GM10266 (cell line): ENCODE results near the gene ETFA.

Experiments
- DNase-seq: peaks from one replicate; pipeline ENCODE4 v3.0.0; 2012; ENCODE audit errors: extremely low spot score
- CTCF ChIP-seq: IDR thresholded peaks from 2 replicates; pipeline ENCODE4 v1.5.1; 2012; ENCODE audit warnings: mild to moderate bottlenecking, low read depth; ENCODE audit not compliant: control insufficient read depth, insufficient read depth; ENCODE audit errors: missing control alignments

Gene ETFA

GRCh38 chr15:76191539-76192244 lies 119.6 kb downstream of the ETFA start:
- no peak for TF ChIP-seq CTCF

DNA sequence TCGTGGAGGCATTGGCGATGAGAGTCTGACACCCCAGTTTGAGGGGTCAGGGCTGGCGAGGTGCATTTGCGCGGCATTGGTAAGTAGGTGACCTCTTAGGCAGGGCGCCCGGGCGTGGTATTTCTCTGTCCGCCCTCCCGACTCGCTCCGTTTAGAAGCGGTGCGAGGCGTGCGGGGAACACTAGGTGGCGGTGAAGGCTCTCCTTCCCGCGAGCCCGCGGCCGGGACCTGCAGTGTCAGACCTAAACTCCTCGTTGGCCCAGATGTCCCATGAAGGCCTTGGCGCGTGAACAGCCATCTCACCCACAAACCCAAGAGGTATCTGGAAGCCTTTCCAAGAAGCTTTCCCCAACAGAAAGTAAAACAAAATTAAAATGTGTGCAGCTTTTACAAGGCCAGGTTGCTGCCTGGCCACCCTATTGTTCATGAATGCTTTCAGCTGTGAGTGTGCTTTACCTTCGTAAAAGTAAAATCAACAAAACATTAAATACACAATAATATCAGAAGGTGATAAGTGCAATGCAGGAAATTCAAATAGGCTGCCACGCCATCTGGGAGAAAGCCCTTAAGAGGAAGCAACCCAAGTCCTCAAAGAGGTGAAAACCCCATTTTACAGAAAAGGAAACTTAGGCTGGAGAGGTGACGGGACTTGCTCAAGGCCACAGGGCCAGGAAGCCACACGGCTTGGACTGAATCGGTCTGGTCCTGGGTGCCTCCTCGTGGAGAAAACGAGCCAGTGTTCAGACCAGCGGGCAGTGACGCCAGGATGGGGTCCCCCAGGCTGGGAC lies 120.3 kb downstream of the ETFA start:
- peak; percentile 95 for TF ChIP-seq CTCF

More at GRCh38 chr15:76191539-76192244, 119.6 kb downstream of the ETFA start:
- no peak for DNase-seq

GRCh38 chr15:76190070-76190564 lies 121.2 kb downstream of the ETFA start:
- no peak for TF ChIP-seq CTCF
- no peak for DNase-seq

More for the DNA sequence above, 120.3 kb downstream of the ETFA start:
- peak; percentile 94 for DNase-seq

DNA sequence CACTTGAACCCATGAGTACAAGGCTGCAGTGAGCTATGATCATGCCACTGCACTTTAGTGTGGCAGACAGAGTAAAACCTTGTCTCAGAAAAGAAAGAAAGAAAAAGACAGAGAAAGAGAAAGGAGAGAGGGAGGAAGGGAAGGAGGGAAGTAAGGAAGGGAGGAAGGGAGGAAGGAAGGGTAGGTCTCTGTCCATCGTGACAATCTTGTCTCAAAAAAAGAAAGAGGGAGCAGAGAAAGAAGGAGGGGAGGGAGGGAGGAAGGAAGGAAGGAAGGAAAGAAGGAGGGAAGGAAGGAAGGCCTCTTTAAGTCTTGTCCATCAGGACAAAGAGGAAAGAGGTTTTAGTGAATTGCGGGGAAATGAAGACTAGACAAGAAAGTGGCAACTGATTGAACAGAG lies 122.2 kb downstream of the ETFA start:
- no peak for TF ChIP-seq CTCF
- DNase-seq: no peak

DNA sequence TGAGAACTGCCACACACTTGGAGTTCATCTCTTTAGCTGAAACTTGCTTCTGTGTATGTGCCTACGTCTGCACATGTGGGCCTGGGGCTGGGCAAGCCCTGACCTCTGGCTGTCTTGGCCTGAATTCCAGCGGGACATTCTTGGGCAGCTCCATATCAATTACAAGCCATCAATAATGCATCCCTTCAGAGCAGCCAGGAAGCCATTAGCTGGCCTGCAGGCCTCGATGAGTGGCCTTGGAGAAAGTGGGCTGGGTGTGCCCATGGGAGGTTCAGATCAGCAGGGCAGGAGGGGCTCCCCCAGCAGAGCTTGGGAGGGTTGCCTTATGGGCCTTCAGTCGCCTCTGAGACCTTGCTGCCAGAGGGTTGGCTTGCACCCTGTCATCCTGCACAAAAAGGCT lies 124.1 kb downstream of the ETFA start:
- no peak for DNase-seq
- TF ChIP-seq CTCF: no peak

- peak; percentile 62 for TF ChIP-seq CTCF
- DNase-seq: no peak
Observed at GRCh38 chr15:76185716-76186115, 125.6 kb downstream of the ETFA start.

DNA sequence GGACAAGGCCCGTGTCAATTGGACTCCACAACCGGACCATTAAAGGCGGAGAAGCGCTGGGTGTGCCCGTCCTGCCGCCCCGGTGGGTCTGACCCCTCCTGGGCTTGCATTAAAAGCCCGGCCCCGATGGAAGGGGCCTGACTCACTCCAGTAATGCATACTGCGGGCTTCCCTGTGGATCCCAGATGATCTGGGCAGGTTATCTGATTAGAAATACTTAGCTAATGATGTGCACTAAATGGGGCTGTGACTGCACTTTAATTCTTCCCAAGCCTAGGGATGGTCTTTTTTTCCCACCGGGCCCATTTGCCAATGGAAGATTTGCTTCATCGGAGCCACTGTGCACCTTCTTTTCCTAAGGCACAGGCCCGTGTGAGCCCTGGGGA lies 126.6 kb downstream of the ETFA start:
- no peak for TF ChIP-seq CTCF

More for the DNA sequence above, 126.6 kb downstream of the ETFA start:
- DNase-seq: no peak
